HS-27A (cell line): Measurements from ENCODE around the gene SDR9C7.
"Not testable (repeated sequence)": the region's sequence is repeated elsewhere in the genome, so short reads cannot be mapped to it uniquely, and the experiment has no call there.

ENCODE experiments used
- DNase-seq: peaks from one replicate; pipeline ENCODE4 v3.0.0-alpha.2; 2012; ENCODE audit warnings: low read depth, missing footprints

The SDR9C7 gene

GRCh38 chr12:56933826-56934625 lies at the start of gene SDR9C7:
Gene SDR9C7, minus strand, starts transcription at chr12:56934408. Its CDS starts 147 bp downstream, at chr12:56934261.
- DNase-seq, result no peak

GRCh38 chr12:56983386-56983785 lies 49.2 kb upstream of the SDR9C7 start:
- DNase-seq, result no peak

DNA sequence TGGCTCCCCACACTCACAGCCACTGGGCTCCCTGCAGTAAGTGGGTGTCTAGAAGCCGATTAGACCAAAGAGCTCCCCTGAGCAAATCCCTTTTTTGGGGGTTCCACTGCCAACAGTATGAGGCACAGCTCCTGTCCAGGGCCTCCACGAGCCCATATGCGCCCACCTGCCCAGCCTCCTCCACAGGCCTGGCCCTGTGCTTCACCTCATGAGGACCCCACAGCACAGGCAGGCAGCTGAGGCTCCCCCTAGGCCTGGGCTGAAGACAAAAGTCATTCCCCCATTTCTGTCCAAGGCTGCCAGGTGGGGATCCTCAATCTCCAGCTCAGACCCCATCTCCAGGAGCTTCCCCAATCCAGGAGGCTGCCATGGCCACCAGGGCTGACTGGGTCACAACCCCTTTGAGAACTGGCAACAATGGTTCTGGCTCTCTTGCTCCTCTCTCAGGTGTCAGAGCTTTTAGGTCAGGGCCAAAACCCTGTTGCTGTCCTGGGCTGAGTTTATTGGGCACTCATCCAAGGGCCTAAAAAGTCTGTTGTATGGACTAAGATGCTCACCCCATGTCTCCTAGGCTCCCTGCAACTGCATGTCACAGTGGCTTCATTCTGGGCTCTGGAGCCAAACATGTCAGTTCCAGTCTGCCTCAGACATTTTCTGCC lies 48.5 kb upstream of the SDR9C7 start:
- DNase-seq, result not testable (repeated sequence)

DNA sequence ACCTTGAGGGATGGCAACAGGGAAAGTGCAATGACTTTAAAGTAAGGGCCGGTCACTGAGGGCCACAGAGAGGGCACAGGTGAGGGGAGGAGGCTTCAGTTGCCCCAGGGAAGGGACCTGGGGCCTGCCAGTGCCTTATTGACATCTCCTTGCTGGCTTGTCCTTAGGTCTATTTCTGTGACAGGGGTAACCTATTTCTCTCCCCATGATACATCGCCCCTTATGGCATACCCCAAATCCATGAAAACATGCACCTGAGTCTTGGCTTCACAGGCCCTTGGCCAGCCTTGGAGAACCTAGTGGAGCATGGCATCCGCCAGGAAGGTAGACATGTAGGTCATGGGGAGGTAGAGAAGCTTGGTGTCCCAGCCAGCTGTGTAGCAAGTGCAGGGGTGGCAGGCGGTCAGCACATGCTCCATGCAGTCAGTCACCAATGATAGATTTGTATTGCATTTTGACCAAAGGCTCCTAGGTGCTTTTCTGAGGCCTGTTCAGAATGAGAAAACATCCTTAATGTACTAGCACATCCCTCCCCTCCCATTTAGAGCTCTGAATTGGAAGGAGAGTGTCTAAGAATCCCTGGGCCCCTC lies 46.8 kb upstream of the SDR9C7 start:
- no peak for DNase-seq

DNA sequence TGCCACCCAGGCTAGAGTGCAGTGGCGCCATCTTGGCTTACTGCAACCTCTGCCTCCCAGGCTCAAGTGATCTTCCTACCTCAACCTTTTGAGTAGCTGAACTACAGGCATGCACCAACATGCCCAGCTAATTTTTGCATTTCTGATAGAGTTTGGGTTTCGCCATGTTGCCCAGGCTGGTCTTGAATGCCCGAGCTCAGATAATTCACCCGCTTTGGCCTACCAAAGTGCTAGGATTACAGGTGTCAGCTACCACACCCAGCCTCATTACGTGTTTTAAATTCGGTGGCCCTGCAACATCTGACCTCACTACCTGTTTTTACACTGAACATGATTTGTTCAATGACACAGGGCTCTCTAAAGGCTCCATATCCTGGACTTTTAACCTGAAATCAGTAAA lies 46.1 kb upstream of the SDR9C7 start:
- no peak for DNase-seq

- DNase-seq, result no peak
Measured at GRCh38 chr12:56979628-56980027, 45.4 kb upstream of the SDR9C7 start.

GRCh38 chr12:56978397-56979138 lies 44.4 kb upstream of the SDR9C7 start:
- DNase-seq, result no peak

DNA sequence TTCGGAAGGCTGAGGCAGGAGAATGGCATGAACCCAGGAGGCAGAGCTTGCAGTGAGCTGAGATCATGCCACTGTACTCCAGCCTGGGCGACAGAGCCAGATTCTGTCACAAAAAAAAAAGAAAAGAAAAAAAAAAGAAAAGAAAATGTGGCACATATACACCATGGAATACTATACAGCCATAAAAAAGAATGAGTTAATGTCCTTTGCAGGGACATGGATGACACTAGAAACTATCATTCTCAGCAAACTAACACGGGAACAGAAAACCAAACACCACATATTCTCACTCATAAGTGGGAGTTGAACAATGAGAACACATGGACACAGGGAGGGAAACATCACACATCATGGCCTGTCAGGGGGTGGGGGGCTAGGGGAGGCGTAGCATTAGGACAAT lies 43.2 kb upstream of the SDR9C7 start:
- DNase-seq, result not testable (repeated sequence)

- not testable (repeated sequence) for DNase-seq
Measured at GRCh38 chr12:56974224-56974623, 40.0 kb upstream of the SDR9C7 start.

GRCh38 chr12:56968910-56969309 lies 34.7 kb upstream of the SDR9C7 start:
- not testable (repeated sequence) for DNase-seq

- not testable (repeated sequence) for DNase-seq
Measured at GRCh38 chr12:56965997-56966642, 31.9 kb upstream of the SDR9C7 start.

GRCh38 chr12:56965124-56965523 lies 30.9 kb upstream of the SDR9C7 start:
- not testable (repeated sequence) for DNase-seq

- DNase-seq, result not testable (repeated sequence)
Measured at GRCh38 chr12:56963557-56963956, 29.3 kb upstream of the SDR9C7 start.

DNA sequence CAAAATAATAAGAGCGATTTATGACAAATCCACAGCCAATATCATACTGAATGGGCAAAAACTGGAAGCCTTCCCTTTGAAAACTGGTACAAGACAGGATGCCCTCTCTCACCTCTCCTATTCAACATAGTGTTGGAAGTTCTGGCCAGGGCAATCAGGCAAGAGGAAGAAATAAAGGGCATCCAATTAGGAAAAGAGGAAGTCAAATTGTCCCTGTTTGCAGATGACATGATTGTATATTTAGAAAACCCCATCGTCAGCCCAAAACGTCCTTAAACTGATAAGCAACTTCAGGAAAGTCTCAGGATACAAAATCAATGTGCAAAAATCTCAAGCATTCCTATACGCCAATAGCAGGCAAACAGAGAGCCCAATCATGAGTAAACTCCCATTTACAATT lies 28.0 kb upstream of the SDR9C7 start:
- DNase-seq, result not testable (repeated sequence)

DNA sequence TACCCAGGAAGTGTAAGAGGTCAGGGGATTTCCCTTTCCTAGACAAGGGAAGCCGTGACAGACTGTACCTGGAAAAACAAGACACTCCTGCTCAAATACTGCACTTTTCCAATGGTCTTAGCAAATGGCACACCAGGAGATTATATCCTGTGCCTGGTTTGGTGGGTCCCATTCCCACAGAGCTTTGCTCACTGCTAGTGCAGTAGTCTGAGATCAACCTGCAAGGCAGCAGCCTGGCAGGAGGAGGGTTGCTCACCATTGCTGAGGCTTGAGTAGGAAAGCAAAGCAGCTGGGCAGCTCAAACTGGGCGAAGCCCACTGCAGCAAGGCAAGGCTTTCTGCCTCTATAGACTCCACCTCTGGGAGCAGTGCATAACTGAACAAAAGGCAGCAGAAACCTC lies 24.2 kb upstream of the SDR9C7 start:
- no peak for DNase-seq

- no peak for DNase-seq
Measured at GRCh38 chr12:56957229-56958052, 23.2 kb upstream of the SDR9C7 start, which contains the start of gene RDH16. Gene RDH16, minus strand, starts transcription at chr12:56957608. Its CDS starts 146 bp downstream, at chr12:56957462.

DNA sequence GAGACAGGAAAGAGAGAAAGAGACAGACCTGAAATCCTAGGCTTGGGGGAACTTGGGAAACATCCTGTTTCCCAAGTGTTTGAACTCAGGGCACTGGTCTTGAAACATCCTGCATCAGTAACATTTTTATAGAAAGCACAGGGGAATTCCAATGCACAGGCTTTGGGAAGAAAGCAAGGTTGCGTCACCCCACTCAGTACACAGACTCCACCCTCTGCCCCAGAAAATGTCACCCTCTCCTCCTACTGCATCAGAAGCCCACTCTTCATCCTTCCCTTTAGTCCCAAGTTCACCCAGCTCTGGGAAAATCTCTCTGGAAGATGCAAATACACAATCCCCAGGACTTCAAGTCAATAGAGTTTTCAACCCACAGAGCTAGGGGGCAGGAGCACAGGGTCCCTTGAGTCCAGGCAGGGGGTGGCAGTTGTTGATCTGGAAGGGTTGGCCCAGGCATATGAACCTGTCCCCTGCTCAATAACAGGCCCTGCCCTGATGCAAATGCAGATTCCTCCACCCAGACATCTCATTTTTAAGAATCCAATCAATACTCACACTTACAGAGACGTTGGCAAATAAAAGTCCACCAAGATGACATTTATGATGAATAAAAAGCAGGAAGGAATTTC lies 21.5 kb upstream of the SDR9C7 start:
- no peak for DNase-seq

DNA sequence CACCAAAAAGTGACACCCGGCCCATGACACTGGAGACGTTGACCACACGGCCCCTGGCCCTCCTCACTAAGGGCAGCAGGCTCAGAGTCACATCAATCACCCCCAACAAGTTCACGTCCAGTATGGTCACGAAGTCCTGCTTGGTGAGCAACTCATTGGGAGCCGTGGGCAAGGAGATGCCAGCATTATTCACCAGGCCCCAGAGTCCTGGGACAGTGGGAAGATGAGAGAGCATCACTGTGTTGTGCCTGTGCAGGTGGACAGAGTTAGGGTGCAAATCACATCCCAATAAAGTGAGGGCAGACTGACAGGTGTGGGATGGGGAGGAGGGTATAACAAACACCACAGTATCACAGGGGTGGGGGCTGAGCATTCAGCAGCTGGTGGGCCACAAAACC lies 20.7 kb upstream of the SDR9C7 start:
- no peak for DNase-seq

GRCh38 chr12:56954057-56954957 lies 20.1 kb upstream of the SDR9C7 start:
- DNase-seq, result no peak
